A549 (cell line): ENCODE measurements around the gene FUOM. TPM values are rescaled to one million over a fixed set of nuclear protein-coding genes. Genes with fewer than 3 reads are reported as not detected.
A peak's percentile ranks its signal among the peaks of the same experiment; 100 is the strongest.

ENCODE experiments used
- ATAC-seq, 2 experiments: fragments of 200-7000 bp in 1 of 2; fragments of >200 bp in 1 of 2; cut with Nextera tagmentation in 1 of 2; cut with Tn5 transposase in 1 of 2; 3 replicates each; pipeline versions ENCODE4 v1.8.0 to v1.9.1; 2018 to 2020; ENCODE audit warnings: mild to moderate bottlenecking in 1 of 2, moderate library complexity in 1 of 2
- CTCF ChIA-PET: fragments of 300-600 bp; sonication (Branson Sonifier 250); formaldehyde crosslinking; extraction: SDS; loops from one replicate; lab custom pipeline; 2021; ENCODE audit warnings: antibody characterized with exemption, inconsistent platforms; lab: Yijun Ruan, JAX
- POLR2A ChIA-PET: fragments of 350-600 bp; formaldehyde crosslinking; extraction: SDS; loops from one replicate; lab custom pipeline; 2021; ENCODE audit warnings: antibody characterized with exemption, inconsistent platforms; lab: Yijun Ruan, JAX
- DNase-seq, 2 experiments: peaks; one replicate each; pipeline versions ENCODE4 v3.0.0 to v3.0.0-alpha.2; 2011 to 2016; ENCODE audit warnings: low read depth in 1 of 2, low spot score in 1 of 2
- FAIRE-seq: peaks from 2 replicates; lab custom pipeline; 2011; peaks lifted over from hg19 to GRCh38; lab: Jason Lieb, UNC
- H3K27ac ChIP-seq, 2 experiments: fragments of >200 bp; sonication (Bioruptor Twin); formaldehyde crosslinking; 3 replicates each; pipeline ENCODE4 v1.5.1; 2016 to 2017
- H3K4me1 ChIP-seq: fragments of >200 bp; sonication (Bioruptor Twin); formaldehyde crosslinking; 3 replicates; pipeline ENCODE4 v1.6.1; 2016
- H3K4me2 ChIP-seq: fragments of >200 bp; sonication (Bioruptor Twin); formaldehyde crosslinking; 3 replicates; pipeline ENCODE4 v1.6.1; 2016
- H3K4me3 ChIP-seq: fragments of >200 bp; sonication (Bioruptor Twin); formaldehyde crosslinking; 3 replicates; pipeline ENCODE4 v1.5.1; 2016
- H3K9me3 ChIP-seq: fragments of >200 bp; sonication (Bioruptor Twin); formaldehyde crosslinking; 3 replicates; pipeline ENCODE4 v1.6.1; 2016
- ATOH8 ChIP-seq: fragments of 250-450 bp; sonication (Bioruptor Pico); IDR thresholded peaks from 2 replicates; pipeline ENCODE4 v1.5.0; 2020; ENCODE audit warnings: low read depth, mild to moderate bottlenecking, moderate library complexity
- BHLHE40 ChIP-seq: IDR thresholded peaks from 2 replicates; pipeline ENCODE4 v1.6.1; 2012; ENCODE audit warnings: low read depth, low read length, inconsistent platforms
- CBX8 ChIP-seq: fragments of 200-600 bp; sonication (generic); IDR thresholded peaks from 2 replicates; pipeline ENCODE4 v1.6.1; 2016
- CEBPB ChIP-seq, 2 experiments: fragments of >200 bp in 1 of 2; sonication (Bioruptor Twin) in 1 of 2; formaldehyde crosslinking in 1 of 2; IDR thresholded peaks; 2 replicates each; pipeline ENCODE4 v1.6.1; 2012 to 2016
- CHD2 ChIP-seq: fragments of 150-350 bp; IDR thresholded peaks from 2 replicates; pipeline ENCODE4 v1.6.1; 2014; ENCODE audit warnings: low read length; ENCODE audit not compliant: partially characterized antibody
- CHD4 ChIP-seq: fragments of 200-600 bp; sonication (generic); IDR thresholded peaks from 2 replicates; pipeline ENCODE4 v1.6.1; 2016; ENCODE audit warnings: antibody characterized with exemption, mild to moderate bottlenecking, borderline replicate concordance
- CTCF ChIP-seq: fragments of >200 bp; sonication (Bioruptor Twin); formaldehyde crosslinking; IDR thresholded peaks from 3 replicates; pipeline ENCODE4 v1.5.1; 2016
- EP300 ChIP-seq, 2 experiments: fragments of >200 bp; sonication (Bioruptor Twin); formaldehyde crosslinking; IDR thresholded peaks; 2 replicates in 1 of 2; 3 replicates in 1 of 2; pipeline ENCODE4 v1.6.1; 2016 to 2017
- FOSB ChIP-seq: fragments of 250-450 bp; sonication (Bioruptor Pico); IDR thresholded peaks from 2 replicates; pipeline ENCODE4 v1.5.0; 2020; ENCODE audit warnings: mild to moderate bottlenecking, moderate library complexity
- GATA3 ChIP-seq: IDR thresholded peaks from 2 replicates; pipeline ENCODE4 v1.6.1; 2012; ENCODE audit warnings: borderline replicate concordance
- HDAC2 ChIP-seq: fragments of 200-600 bp; sonication (generic); IDR thresholded peaks from 2 replicates; pipeline ENCODE4 v1.6.1; 2016
- HOXB13 ChIP-seq: fragments of 250-450 bp; sonication (Bioruptor Pico); IDR thresholded peaks from 2 replicates; pipeline ENCODE4 v1.5.0; 2020; ENCODE audit warnings: low read depth, mild to moderate bottlenecking, moderate library complexity
- JUN ChIP-seq, 2 experiments: fragments of >200 bp; sonication (Bioruptor Twin); formaldehyde crosslinking; IDR thresholded peaks; 2 replicates in 1 of 2; 3 replicates in 1 of 2; pipeline ENCODE4 v1.6.1; 2016 to 2017
- KDM1A ChIP-seq: fragments of 200-600 bp; sonication (generic); IDR thresholded peaks from 2 replicates; pipeline ENCODE4 v1.6.1; 2016; ENCODE audit warnings: low read depth, mild to moderate bottlenecking
- KDM5A ChIP-seq: fragments of 200-600 bp; sonication (generic); IDR thresholded peaks from 2 replicates; pipeline ENCODE4 v1.6.1; 2016; ENCODE audit warnings: antibody characterized with exemption, mild to moderate bottlenecking
- MAFK ChIP-seq: fragments of 450-650 bp; IDR thresholded peaks from 2 replicates; pipeline ENCODE4 v1.6.1; 2014; ENCODE audit not compliant: partially characterized antibody
- MAX ChIP-seq: IDR thresholded peaks from 2 replicates; pipeline ENCODE4 v1.6.1; 2012
- MAZ ChIP-seq: fragments of 150-350 bp; IDR thresholded peaks from 2 replicates; pipeline ENCODE4 v1.6.1; 2014; ENCODE audit warnings: antibody characterized with exemption, low read depth, low read length, borderline replicate concordance
- NPAS2 ChIP-seq: fragments of 250-450 bp; sonication (Bioruptor Pico); IDR thresholded peaks from 2 replicates; pipeline ENCODE4 v1.8.0; 2022; ENCODE audit warnings: mild to moderate bottlenecking, moderate library complexity, borderline replicate concordance
- POLR2A ChIP-seq: IDR thresholded peaks from 2 replicates; pipeline ENCODE4 v1.6.1; 2012; ENCODE audit warnings: mild to moderate bottlenecking, low read length
- RAD21 ChIP-seq, 2 experiments: fragments of >200 bp in 1 of 2; sonication (Bioruptor Twin) in 1 of 2; formaldehyde crosslinking in 1 of 2; IDR thresholded peaks in 1 of 2; conservative IDR thresholded peaks in 1 of 2; 2 replicates in 1 of 2; 3 replicates in 1 of 2; pipeline ENCODE4 v1.6.1; 2012 to 2018; ENCODE audit warnings: inconsistent platforms in 1 of 2
- RARB ChIP-seq: fragments of 250-450 bp; sonication (Bioruptor Pico); IDR thresholded peaks from 2 replicates; pipeline ENCODE4 v1.8.0; 2021; ENCODE audit warnings: mild to moderate bottlenecking, moderate library complexity
- RCOR1 ChIP-seq: fragments of 150-350 bp; IDR thresholded peaks from 2 replicates; pipeline ENCODE4 v1.6.1; 2014; ENCODE audit warnings: antibody characterized with exemption, low read length, low read depth
- RFX5 ChIP-seq: fragments of 450-650 bp; IDR thresholded peaks from 2 replicates; pipeline ENCODE4 v1.7.1; 2014; ENCODE audit warnings: antibody characterized with exemption, mild to moderate bottlenecking, moderate library complexity
- SREBF2 ChIP-seq: fragments of 450-650 bp; IDR thresholded peaks from 2 replicates; pipeline ENCODE4 v1.6.1; 2014; ENCODE audit warnings: mild to moderate bottlenecking, moderate library complexity
- ZC3H11A ChIP-seq: fragments of 450-650 bp; IDR thresholded peaks from 2 replicates; pipeline ENCODE4 v1.6.1; 2014; ENCODE audit warnings: antibody characterized with exemption, mild to moderate bottlenecking
- WGBS: methylation state at CpG from one replicate; pipeline ENCODE4 v1.1.6; 2017; ENCODE audit errors: missing lambda C conversion rate; 5-methylcytosine and 5-hydroxymethylcytosine counted together
- polyA plus RNA-seq, 4 experiments: library from polyadenylated mRNA; depleted of rRNA in 3 of 4; stranded (reverse); fragments of >200 nt; fragmentation: RNase III in 1 of 4; extraction: RNeasy Plus Mini Kit Qiagen cat#74134 plus additional on column Dnase treatment in 1 of 4; gene quantifications; 2 replicates in 3 of 4; 3 replicates in 1 of 4; pipeline ENCODE4 v1.2.3, GENCODE V29; 2011 to 2017

FUOM gene
- polyA plus RNA-seq, 2 of the 4 experiments (the other 2 are of a cell fraction) = 6.8 to 8.1 TPM

- TF ChIP-seq CEBPB (IDR thresholded peaks at IDR 0.05) = no peak
- TF ChIP-seq RAD21 (conservative IDR thresholded peaks at IDR 0.05 in 1 of 2, IDR thresholded peaks at IDR 0.05 in 1 of 2) = no peak
- TF ChIP-seq ZC3H11A = no peak
- TF ChIP-seq JUN (IDR thresholded peaks at IDR 0.05) = peak; percentile 36 to 93; a peak in 3 of 5 replicates
- no peak for TF ChIP-seq MAZ
- no peak for TF ChIP-seq SREBF2
- no peak for TF ChIP-seq NPAS2 (CRISPR knock-in tag)
- TF ChIP-seq RARB (CRISPR knock-in tag) = no peak
- TF ChIP-seq FOSB (CRISPR knock-in tag) = no peak
- TF ChIP-seq KDM5A = no peak
- no peak for TF ChIP-seq MAFK
- no peak for TF ChIP-seq KDM1A
- TF ChIP-seq GATA3 = peak; percentile 55
- TF ChIP-seq RFX5 = no peak
- peak; percentile 97 for TF ChIP-seq CHD2
Measured at GRCh38 chr10:133373174-133374090, 15.6 kb upstream of the FUOM start, which contains the start of gene ECHS1 (continued).

GRCh38 chr10:133372507-133372906 lies 14.7 kb upstream of the FUOM start:
- H3K9me3 ChIP-seq = no peaks in the 10 kb centered on the region
- H3K4me1 ChIP-seq = peaks cover 13% of the 10 kb centered on the region; the same call in 2 of the 3 replicates
- no peak for DNase-seq
- POLR2A ChIA-PET = interaction anchor here (1.4 kb wide), 1 partner anchor 11 kb away, joined by 8 read pairs; no protein-coding TSS in a partner anchor
- TF ChIP-seq POLR2A = no peak
- no peak for TF ChIP-seq HDAC2
- no peak for TF ChIP-seq CHD4
- no peak for TF ChIP-seq CTCF
- no peak for TF ChIP-seq RFX5
- TF ChIP-seq RCOR1 = no peak
- no peak for TF ChIP-seq BHLHE40
- TF ChIP-seq ATOH8 (CRISPR knock-in tag) = no peak
- no peak for TF ChIP-seq RAD21 (conservative IDR thresholded peaks at IDR 0.05 in 1 of 2, IDR thresholded peaks at IDR 0.05 in 1 of 2)
- TF ChIP-seq HOXB13 (CRISPR knock-in tag) = no peak
- no peak for TF ChIP-seq CBX8
- no peak for TF ChIP-seq EP300 (IDR thresholded peaks at IDR 0.05)
- no peak for TF ChIP-seq MAX
- CTCF ChIA-PET = no interaction called here
- H3K4me2 ChIP-seq = peak overlapping the region; percentile 81
- 82% methylated on average over 5 of the region's 20 CpGs for WGBS
- H3K4me3 ChIP-seq = peak overlapping the region; percentile 89
- ATAC-seq = peak in 1 of 2 experiments; percentile 5; a peak in 1 of 6 replicates
- H3K27ac ChIP-seq = peak overlapping the region; percentile 90 to 95
- FAIRE-seq = no peak
